ENCODE data around the gene HSPA12B.

HSPA12B gene

DNA sequence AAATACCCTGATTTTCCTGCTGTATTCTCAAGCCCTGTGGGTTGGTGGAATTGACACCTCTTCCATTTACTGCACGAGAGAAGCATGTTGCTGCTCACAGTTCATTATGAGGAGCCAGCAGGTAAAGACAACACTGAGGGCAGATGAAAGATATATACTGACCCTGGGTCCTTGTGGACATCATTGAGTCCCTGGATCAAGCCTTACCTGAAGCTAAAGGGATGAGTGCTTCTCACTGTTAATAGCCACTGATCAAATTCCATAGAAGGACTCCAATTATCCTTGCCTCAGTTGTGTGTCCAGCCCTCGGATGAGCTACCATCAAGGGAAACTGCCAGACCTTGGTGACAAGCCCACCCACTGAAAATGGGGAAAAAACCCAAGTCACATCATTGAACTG is 12.4 kb upstream of the HSPA12B start:
- no peak overlapping the region for H3K4me3 ChIP-seq (replicated peaks; ENCODE audit: low read depth, low read length)
- DNase-seq (ENCODE audit: low read depth), result no peak
- TF ChIP-seq, protein P1, sequence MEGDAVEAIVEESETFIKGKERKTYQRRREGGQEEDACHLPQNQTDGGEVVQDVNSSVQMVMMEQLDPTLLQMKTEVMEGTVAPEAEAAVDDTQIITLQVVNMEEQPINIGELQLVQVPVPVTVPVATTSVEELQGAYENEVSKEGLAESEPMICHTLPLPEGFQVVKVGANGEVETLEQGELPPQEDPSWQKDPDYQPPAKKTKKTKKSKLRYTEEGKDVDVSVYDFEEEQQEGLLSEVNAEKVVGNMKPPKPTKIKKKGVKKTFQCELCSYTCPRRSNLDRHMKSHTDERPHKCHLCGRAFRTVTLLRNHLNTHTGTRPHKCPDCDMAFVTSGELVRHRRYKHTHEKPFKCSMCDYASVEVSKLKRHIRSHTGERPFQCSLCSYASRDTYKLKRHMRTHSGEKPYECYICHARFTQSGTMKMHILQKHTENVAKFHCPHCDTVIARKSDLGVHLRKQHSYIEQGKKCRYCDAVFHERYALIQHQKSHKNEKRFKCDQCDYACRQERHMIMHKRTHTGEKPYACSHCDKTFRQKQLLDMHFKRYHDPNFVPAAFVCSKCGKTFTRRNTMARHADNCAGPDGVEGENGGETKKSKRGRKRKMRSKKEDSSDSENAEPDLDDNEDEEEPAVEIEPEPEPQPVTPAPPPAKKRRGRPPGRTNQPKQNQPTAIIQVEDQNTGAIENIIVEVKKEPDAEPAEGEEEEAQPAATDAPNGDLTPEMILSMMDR (IDR thresholded peaks at IDR 0.05; ENCODE audit: low read length, missing control alignments), result no peak

DNA sequence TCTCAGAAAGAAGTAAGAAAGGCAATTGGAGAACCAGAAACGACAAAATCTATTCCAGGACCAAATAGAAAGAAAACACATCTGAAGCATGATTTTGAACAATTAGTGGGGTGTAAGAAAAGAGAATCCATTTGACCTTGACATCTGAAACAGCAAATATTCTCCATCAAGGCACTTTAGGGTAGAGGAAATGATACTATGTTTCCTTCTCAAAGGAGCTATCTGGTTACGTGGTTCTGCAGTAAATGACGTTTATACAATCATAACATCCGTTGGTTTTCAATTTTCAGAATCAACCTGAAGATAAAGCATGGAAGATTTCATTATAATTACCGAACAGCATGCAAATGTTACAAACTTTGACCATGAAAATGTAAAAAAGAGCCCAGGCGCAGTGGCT is 11.9 kb upstream of the HSPA12B start:
- no peak for DNase-seq (ENCODE audit: low read depth)
- TF ChIP-seq, protein P1 (IDR thresholded peaks at IDR 0.05; ENCODE audit: low read length, missing control alignments), result no peak
- H3K4me3 ChIP-seq (replicated peaks; ENCODE audit: low read depth, low read length), result no peak overlapping the region

DNA sequence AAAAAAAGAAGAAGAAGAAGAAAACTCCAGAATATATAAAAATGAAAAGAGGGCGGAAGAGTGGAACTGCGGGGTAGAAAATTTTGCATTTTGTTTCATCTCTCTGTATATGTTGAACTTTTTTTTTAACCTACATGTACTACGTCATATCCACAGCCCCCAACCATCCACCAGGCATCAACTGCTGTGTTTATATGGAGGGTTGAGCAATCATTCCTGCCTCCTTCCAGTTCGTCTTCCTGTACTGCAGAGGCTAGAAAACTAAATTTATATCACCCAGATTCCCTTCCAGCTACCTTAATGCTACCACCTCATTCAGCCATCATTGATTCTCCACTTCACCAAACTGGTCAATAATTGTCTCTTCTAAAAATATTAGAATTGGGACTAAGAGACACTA is 10.6 kb upstream of the HSPA12B start:
- no peak for DNase-seq (ENCODE audit: low read depth)
- TF ChIP-seq, protein P1 (IDR thresholded peaks at IDR 0.05; ENCODE audit: low read length, missing control alignments), result no peak
- H3K4me3 ChIP-seq (replicated peaks; ENCODE audit: low read depth, low read length), result no peak overlapping the region

DNA sequence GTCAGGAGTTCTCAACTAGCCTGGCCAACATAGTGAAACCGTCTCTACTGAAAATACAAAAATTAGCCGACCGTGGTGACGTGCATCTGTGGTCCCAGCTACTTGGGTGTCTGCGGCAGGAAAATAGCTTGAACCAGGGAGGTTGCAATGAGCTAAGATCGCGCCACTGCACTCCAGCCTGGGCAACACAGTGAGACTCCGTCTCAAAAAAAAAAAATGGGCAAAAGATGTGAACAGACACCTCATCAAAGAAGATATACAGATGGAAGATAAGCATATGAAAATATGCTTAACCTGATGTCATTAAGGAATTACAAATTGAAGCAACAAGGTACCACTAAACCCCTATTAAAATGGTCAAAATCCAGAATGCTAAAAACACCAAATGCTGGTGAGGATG is 9.2 kb upstream of the HSPA12B start:
- TF ChIP-seq, protein P1 (IDR thresholded peaks at IDR 0.05; ENCODE audit: low read length, missing control alignments), result no peak
- no peak overlapping the region for H3K4me3 ChIP-seq (replicated peaks; ENCODE audit: low read depth, low read length)
- no peak for DNase-seq (ENCODE audit: low read depth)

DNA sequence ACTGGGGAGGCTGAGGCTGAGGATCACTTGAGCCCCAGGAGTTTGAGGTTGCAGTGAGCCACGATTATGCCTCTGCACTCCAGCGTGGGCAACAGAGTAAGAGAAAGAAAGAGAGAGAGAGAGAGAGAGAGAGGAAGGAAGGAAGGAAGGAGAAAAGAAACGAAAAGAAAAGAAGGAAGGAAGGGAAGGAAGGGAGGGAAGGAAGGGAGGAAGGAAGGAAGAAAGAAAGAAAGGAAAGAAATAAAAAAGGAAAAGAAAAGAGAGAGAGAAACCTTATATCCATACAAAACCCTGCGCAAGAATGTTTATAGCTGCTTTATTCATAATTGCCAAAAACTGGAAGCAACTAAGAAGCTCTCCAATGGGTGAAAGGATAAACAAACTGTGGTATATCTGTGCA is 8.1 kb upstream of the HSPA12B start:
- TF ChIP-seq, protein P1 (IDR thresholded peaks at IDR 0.05; ENCODE audit: low read length, missing control alignments), result no peak
- no peak overlapping the region for H3K4me3 ChIP-seq (replicated peaks; ENCODE audit: low read depth, low read length)
- DNase-seq (ENCODE audit: low read depth), result no peak

DNA sequence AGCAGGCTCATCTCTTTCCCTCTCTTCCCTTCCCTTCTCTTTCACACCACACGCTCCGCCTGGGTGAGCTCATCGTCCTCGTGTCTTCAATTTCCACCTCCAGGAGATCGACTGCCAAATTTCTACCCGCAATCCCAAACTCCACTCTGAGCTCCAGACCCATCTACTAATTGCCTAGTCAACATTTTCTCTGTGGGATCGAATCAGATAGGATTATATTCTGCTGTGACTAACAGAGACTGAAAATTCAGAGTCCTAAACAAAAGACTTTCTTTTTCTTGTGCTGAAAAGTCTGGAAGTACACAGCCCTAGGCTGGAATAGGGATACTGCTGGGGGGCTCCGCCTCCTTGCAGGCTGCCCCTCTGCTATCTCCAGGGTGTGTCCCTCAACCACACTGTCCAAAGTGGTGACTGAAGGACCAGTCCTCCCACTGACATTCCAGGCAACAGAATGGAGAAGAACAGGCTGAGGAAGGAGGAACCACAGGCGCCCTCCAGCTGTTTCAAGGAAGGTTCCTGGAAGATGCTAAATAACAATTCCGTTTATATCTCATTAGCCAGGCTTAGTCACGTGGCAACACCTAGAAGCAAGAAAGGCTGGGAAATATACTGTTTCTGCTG is 5.0 kb upstream of the HSPA12B start:
- H3K4me3 ChIP-seq (replicated peaks; ENCODE audit: low read depth, low read length), result peak overlapping the region; percentile 18
- DNase-seq (ENCODE audit: low read depth), result peak; percentile 41
- TF ChIP-seq, protein P1 (IDR thresholded peaks at IDR 0.05; ENCODE audit: low read length, missing control alignments), result peak; percentile 10

DNA sequence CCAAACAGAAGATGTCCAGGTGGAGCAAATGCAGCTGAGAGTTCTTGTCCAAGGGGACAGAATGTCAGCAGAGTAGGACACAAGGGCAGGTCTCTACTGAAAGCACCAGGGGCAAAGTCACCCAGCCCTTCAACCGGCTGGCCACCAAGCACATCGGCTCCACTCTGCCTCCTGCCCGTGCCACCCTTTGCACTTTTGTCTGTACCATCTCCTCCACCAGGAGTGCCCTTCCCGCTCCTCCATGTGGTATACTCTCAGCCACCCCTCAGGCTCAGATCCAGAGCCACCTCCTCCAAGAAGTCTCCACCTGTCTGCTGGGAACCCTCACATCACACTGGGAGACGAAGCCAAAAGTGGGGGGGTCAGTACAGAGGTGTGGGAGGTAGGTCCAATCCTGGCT is 4.1 kb upstream of the HSPA12B start:
- no peak overlapping the region for H3K4me3 ChIP-seq (replicated peaks; ENCODE audit: low read depth, low read length)
- TF ChIP-seq, protein P1 (IDR thresholded peaks at IDR 0.05; ENCODE audit: low read length, missing control alignments), result no peak
- DNase-seq (ENCODE audit: low read depth), result no peak
